Fibroblast of lung (primary cell): ENCODE results near the gene CFAP126. TPM values are rescaled to one million over a fixed set of nuclear protein-coding genes. Genes with fewer than 3 reads are reported as not detected.

Experiments used
- DNase-seq, 2 donors: peaks; one replicate each; pipeline versions ENCODE4 v3.0.0 to v3.0.0-alpha.2; 2010; ENCODE audit warnings: low read depth in 2 of 2
- H2AFZ ChIP-seq: 2 replicates; pipeline ENCODE4 v1.5.1; 2012; ENCODE audit warnings: low read length, control low read depth, inconsistent platforms
- H3K27ac ChIP-seq: 2 replicates; pipeline ENCODE4 v1.5.1; 2011; ENCODE audit warnings: low read length, control low read depth; ENCODE audit not compliant: insufficient read depth
- H3K27me3 ChIP-seq: 2 replicates; pipeline ENCODE4 v1.5.1; 2011; ENCODE audit warnings: mild to moderate bottlenecking, low read length; ENCODE audit not compliant: control insufficient read depth, insufficient read depth
- H3K36me3 ChIP-seq: 2 replicates; pipeline ENCODE4 v1.5.1; 2011; ENCODE audit warnings: low read length; ENCODE audit not compliant: control insufficient read depth, insufficient read depth
- H3K4me1 ChIP-seq: 2 replicates; pipeline ENCODE4 v1.5.1; 2011; ENCODE audit warnings: low read length; ENCODE audit not compliant: control insufficient read depth, insufficient read depth; ENCODE audit errors: extremely low read depth
- H3K4me2 ChIP-seq: 2 replicates; pipeline ENCODE4 v1.5.1; 2011; ENCODE audit warnings: low read length, control low read depth; ENCODE audit not compliant: insufficient read depth; ENCODE audit errors: extremely low read depth
- H3K4me3 ChIP-seq, 4 experiments: fragments of 200-600 bp in 1 of 4; sonication (generic) in 1 of 4; replicated peaks in 1 of 4; 2 replicates each; pipeline ENCODE4 v1.5.1; 2011 to 2016; ENCODE audit warnings: low read length in 4 of 4, low read depth in 3 of 4, mild to moderate bottlenecking in 3 of 4, control low read depth in 2 of 4, inconsistent platforms in 1 of 4, mixed read lengths in 1 of 4; ENCODE audit not compliant: insufficient read depth in 1 of 4; ENCODE audit errors: control extremely low read depth in 1 of 4
- H3K79me2 ChIP-seq: 2 replicates; pipeline ENCODE4 v1.5.1; 2012; ENCODE audit warnings: mild to moderate bottlenecking, low read length, inconsistent platforms; ENCODE audit not compliant: control insufficient read depth, insufficient read depth
- H3K9ac ChIP-seq: 2 replicates; pipeline ENCODE4 v1.5.1; 2011; ENCODE audit warnings: mild to moderate bottlenecking, low read length, control low read depth; ENCODE audit not compliant: insufficient read depth
- H3K9me3 ChIP-seq: 2 replicates; pipeline ENCODE4 v1.5.1; 2012; ENCODE audit warnings: low read depth, low read length; ENCODE audit not compliant: control insufficient read depth, insufficient read depth
- H4K20me1 ChIP-seq: 2 replicates; pipeline ENCODE4 v1.5.1; 2011; ENCODE audit warnings: low read length; ENCODE audit not compliant: control insufficient read depth, insufficient read depth; ENCODE audit errors: extremely low read depth
- EZH2 ChIP-seq: IDR thresholded peaks from 2 replicates; pipeline ENCODE4 v1.5.1; 2012; ENCODE audit warnings: low read length, control low read depth, mild to moderate bottlenecking; ENCODE audit errors: missing control alignments
- polyA plus RNA-seq, 2 donors: library from polyadenylated mRNA; depleted of rRNA in 1 of 2; stranded (reverse) in 1 of 2; unstranded in 1 of 2; fragments of >200 nt; gene quantifications; 2 replicates each; pipeline ENCODE4 v1.2.1, GENCODE V29; 2011 to 2012; ENCODE audit warnings: missing spikeins in 1 of 2
- total RNA-seq: library from RNA; depleted of rRNA; stranded (reverse); fragments of >200 nt; gene quantifications from 2 replicates; pipeline ENCODE4 v1.2.1, GENCODE V29; 2014
- TF ChIP-seq, protein P1 (sequence below), 2 donors: IDR thresholded peaks in 1 of 2; conservative IDR thresholded peaks in 1 of 2; 1 replicate in 1 of 2; 2 replicates in 1 of 2; pipeline ENCODE4 v1.5.1; 2011 to 2012; ENCODE audit warnings: low read length in 2 of 2, control low read depth in 1 of 2, inconsistent platforms in 1 of 2, low read depth in 1 of 2, mild to moderate bottlenecking in 1 of 2

CFAP126 gene
- total and polyA plus RNA-seq, 2 donors (not counting 1 experiment from before 2014, with no cell fraction given): not detected

DNA sequence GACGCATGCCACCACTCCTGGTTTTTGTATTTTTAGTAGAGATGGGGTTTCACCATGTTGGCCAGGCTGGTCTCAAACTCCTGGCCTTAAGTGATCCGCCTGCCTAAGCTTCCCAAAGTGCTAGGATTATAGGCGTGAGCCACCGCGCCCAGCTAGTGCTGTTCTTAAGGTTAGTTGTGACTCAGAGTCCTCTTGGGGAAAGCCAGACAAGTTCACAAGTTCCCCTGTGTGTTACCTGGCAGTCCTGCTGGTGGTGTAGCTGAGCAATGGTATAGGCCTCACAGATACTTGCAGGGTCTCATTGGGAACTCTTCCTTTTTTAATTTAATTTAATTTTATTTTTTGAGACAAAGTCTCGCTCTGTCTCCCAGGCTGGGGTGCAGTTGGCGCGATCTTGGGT is 10.6 kb downstream of the CFAP126 start:
- H3K36me3 ChIP-seq: no peaks in the 10 kb centered on the region
- no peaks in the 10 kb centered on the region for H3K79me2 ChIP-seq
- H3K9ac ChIP-seq: no peak overlapping the region
- H3K4me3 ChIP-seq: no peak overlapping the region
- DNase-seq: no peak
- no peaks in the 10 kb centered on the region for H4K20me1 ChIP-seq
- no peak overlapping the region for H2AFZ ChIP-seq
- no peaks in the 10 kb centered on the region for H3K27me3 ChIP-seq
- H3K4me1 ChIP-seq: no peaks in the 10 kb centered on the region
- no peak overlapping the region for H3K4me2 ChIP-seq
- H3K27ac ChIP-seq: no peak overlapping the region
- no peaks in the 10 kb centered on the region for H3K9me3 ChIP-seq
- TF ChIP-seq EZH2: no peak
- TF ChIP-seq, protein P1, sequence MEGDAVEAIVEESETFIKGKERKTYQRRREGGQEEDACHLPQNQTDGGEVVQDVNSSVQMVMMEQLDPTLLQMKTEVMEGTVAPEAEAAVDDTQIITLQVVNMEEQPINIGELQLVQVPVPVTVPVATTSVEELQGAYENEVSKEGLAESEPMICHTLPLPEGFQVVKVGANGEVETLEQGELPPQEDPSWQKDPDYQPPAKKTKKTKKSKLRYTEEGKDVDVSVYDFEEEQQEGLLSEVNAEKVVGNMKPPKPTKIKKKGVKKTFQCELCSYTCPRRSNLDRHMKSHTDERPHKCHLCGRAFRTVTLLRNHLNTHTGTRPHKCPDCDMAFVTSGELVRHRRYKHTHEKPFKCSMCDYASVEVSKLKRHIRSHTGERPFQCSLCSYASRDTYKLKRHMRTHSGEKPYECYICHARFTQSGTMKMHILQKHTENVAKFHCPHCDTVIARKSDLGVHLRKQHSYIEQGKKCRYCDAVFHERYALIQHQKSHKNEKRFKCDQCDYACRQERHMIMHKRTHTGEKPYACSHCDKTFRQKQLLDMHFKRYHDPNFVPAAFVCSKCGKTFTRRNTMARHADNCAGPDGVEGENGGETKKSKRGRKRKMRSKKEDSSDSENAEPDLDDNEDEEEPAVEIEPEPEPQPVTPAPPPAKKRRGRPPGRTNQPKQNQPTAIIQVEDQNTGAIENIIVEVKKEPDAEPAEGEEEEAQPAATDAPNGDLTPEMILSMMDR (conservative IDR thresholded peaks at IDR 0.05 in 1 of 2, IDR thresholded peaks at IDR 0.05 in 1 of 2; ENCODE audit: low read depth in 1 of 2, low read length in 2 of 2): no peak

- Histone ChIP-seq H2AFZ (no peak overlapping the region), H3K36me3 (no peaks in the 10 kb centered on the region), H3K79me2 (no peaks in the 10 kb centered on the region), H3K4me2 (no peak overlapping the region), H3K4me1 (no peaks in the 10 kb centered on the region), H3K4me3 (no peak overlapping the region), H3K27me3 (no peaks in the 10 kb centered on the region), H3K9ac (no peak overlapping the region), H3K27ac (no peak overlapping the region), H4K20me1 (no peaks in the 10 kb centered on the region), H3K9me3 (no peaks in the 10 kb centered on the region)
- TF ChIP-seq, protein P1 (conservative IDR thresholded peaks at IDR 0.05 in 1 of 2, IDR thresholded peaks at IDR 0.05 in 1 of 2; ENCODE audit: low read depth in 1 of 2, low read length in 2 of 2): no peak
- no peak for TF ChIP-seq EZH2
- DNase-seq: no peak
Observed at GRCh38 chr1:161351482-161351881, 16.2 kb downstream of the CFAP126 start.

GRCh38 chr1:161350671-161351070 is 17.0 kb downstream of the CFAP126 start:
- no peaks in the 10 kb centered on the region for H3K27me3 ChIP-seq
- DNase-seq: no peak

More at GRCh38 chr1:161350671-161351070, 17.0 kb downstream of the CFAP126 start:
- Histone ChIP-seq H4K20me1 (no peaks in the 10 kb centered on the region), H3K27ac (no peak overlapping the region), H3K4me2 (no peak overlapping the region), H2AFZ (no peak overlapping the region), H3K4me1 (no peaks in the 10 kb centered on the region), H3K4me3 (no peak overlapping the region), H3K79me2 (no peaks in the 10 kb centered on the region), H3K9ac (no peak overlapping the region), H3K36me3 (no peaks in the 10 kb centered on the region), H3K9me3 (no peaks in the 10 kb centered on the region)
- TF ChIP-seq EZH2: no peak
- TF ChIP-seq, protein P1 (conservative IDR thresholded peaks at IDR 0.05 in 1 of 2, IDR thresholded peaks at IDR 0.05 in 1 of 2; ENCODE audit: low read depth in 1 of 2, low read length in 2 of 2): no peak
